Activated CD8-positive, alpha-beta memory T cell treated with anti-CD3 and anti-CD28 coated beads, Interleukin-2, amount 50 U/mL, for 1 hour (primary cell): ENCODE results near the gene CAV3.

Source experiments
- DNase-seq: peaks from one replicate; pipeline ENCODE4 v3.0.0-alpha.2; 2020; ENCODE audit errors: extremely low read depth

Gene CAV3

GRCh38 chr3:8761866-8762265 is 28.3 kb downstream of the CAV3 start:
- DNase-seq = no peak

- DNase-seq = no peak
These were observed 29.2 kb downstream of the CAV3 start for GRCh38 chr3:8762607-8763377.

GRCh38 chr3:8764528-8764927 is 30.9 kb downstream of the CAV3 start:
- no peak for DNase-seq

GRCh38 chr3:8765528-8765927 is 31.9 kb downstream of the CAV3 start:
- no peak for DNase-seq

- no peak for DNase-seq
These were observed 32.5 kb downstream of the CAV3 start for GRCh38 chr3:8766148-8766547.

- no peak for DNase-seq
These were observed 33.7 kb downstream of the CAV3 start for GRCh38 chr3:8767256-8767666.

GRCh38 chr3:8767667-8768363 is 34.2 kb downstream of the CAV3 start:
- no peak for DNase-seq

- DNase-seq = no peak
These were observed 34.9 kb downstream of the CAV3 start for GRCh38 chr3:8768364-8769087.

GRCh38 chr3:8769088-8769822 is 35.7 kb downstream of the CAV3 start, which contains the start of gene OXTR:
Gene OXTR, minus strand, starts transcription at chr3:8769613. Its CDS starts 1,426 bp downstream, at chr3:8768187.
- DNase-seq = no peak

- DNase-seq = no peak
These were observed 40.4 kb downstream of the CAV3 start for GRCh38 chr3:8773941-8774542.

GRCh38 chr3:8775181-8775580 is 41.6 kb downstream of the CAV3 start:
- no peak for DNase-seq

GRCh38 chr3:8775602-8776001 is 42.0 kb downstream of the CAV3 start:
- DNase-seq = no peak

- DNase-seq = no peak
These were observed 42.8 kb downstream of the CAV3 start for GRCh38 chr3:8776406-8776805.

- no peak for DNase-seq
These were observed 43.8 kb downstream of the CAV3 start for GRCh38 chr3:8777201-8777977.

- no peak for DNase-seq
These were observed 44.3 kb downstream of the CAV3 start for GRCh38 chr3:8777978-8778267.

GRCh38 chr3:8778475-8778874 is 44.9 kb downstream of the CAV3 start:
- no peak for DNase-seq

- DNase-seq = no peak
These were observed 46.7 kb downstream of the CAV3 start for GRCh38 chr3:8780279-8780678.

GRCh38 chr3:8784676-8785435 is 51.3 kb downstream of the CAV3 start:
- DNase-seq = no peak

- DNase-seq = no peak
These were observed 56.9 kb downstream of the CAV3 start for GRCh38 chr3:8790529-8790928.

GRCh38 chr3:8793242-8793641 is 59.6 kb downstream of the CAV3 start:
- no peak for DNase-seq
